Body of pancreas (tissue), 4 donors: ENCODE measurements around the gene CDR2. TPM values are rescaled to one million over a fixed set of nuclear protein-coding genes. Genes with fewer than 3 reads are reported as not detected.
A peak's percentile ranks its signal among the peaks of the same experiment; 100 is the strongest.

Experiments
- ATAC-seq: fragments of 150-250 bp; one replicate; pipeline ENCODE4 v1.9.1; 2016
- DNase-seq, 4 donors: peaks; one replicate each; pipeline ENCODE4 v3.0.0-alpha.2; 2019
- H3K27ac ChIP-seq, 4 donors: fragments of 200-600 bp; sonication (generic); 1 replicate in 3 of 4; 2 replicates in 1 of 4; pipeline versions ENCODE4 v1.5.1 to v1.6.1; 2016 to 2019; ENCODE audit warnings: mild to moderate bottlenecking in 1 of 4, mixed read lengths in 1 of 4, moderate library complexity in 1 of 4
- H3K27me3 ChIP-seq, 2 donors: fragments of 200-600 bp; sonication (generic); one replicate each; pipeline ENCODE4 v1.6.0; 2016; ENCODE audit warnings: mild to moderate bottlenecking in 1 of 2
- H3K36me3 ChIP-seq, 2 donors: fragments of 200-600 bp; sonication (generic); replicated peaks in 1 of 2; 2 replicates each; pipeline ENCODE4 v1.5.1; 2016; ENCODE audit warnings: low read depth in 2 of 2; ENCODE audit not compliant: insufficient read depth in 1 of 2
- H3K4me1 ChIP-seq: fragments of 200-600 bp; sonication (generic); one replicate; pipeline ENCODE4 v1.6.0; 2016
- H3K4me3 ChIP-seq, 2 donors: fragments of 200-600 bp; sonication (generic); 1 replicate in 1 of 2; 2 replicates in 1 of 2; pipeline ENCODE4 v1.5.1; 2016 to 2019
- H3K9me3 ChIP-seq, 3 donors: fragments of 200-600 bp; sonication (generic); 1 replicate in 2 of 3; 2 replicates in 1 of 3; pipeline ENCODE4 v1.5.1; 2016
- CTCF ChIP-seq, 7 experiments: fragments of 450-650 bp in 4 of 7; fragments of 200-600 bp in 3 of 7; sonication (generic) in 3 of 7; IDR thresholded peaks; one replicate each; pipeline ENCODE4 v1.5.1; 2016 to 2019; ENCODE audit warnings: antibody characterized with exemption in 7 of 7
- POLR2A ChIP-seq, 3 donors: fragments of 450-650 bp; IDR thresholded peaks; one replicate each; pipeline ENCODE4 v1.6.1; 2016; ENCODE audit warnings: antibody characterized with exemption in 3 of 3, mild to moderate bottlenecking in 2 of 3
- WGBS, 2 donors: methylation state at CpG; one replicate each; pipeline ENCODE4 v1.1.5; 2017; 5-methylcytosine and 5-hydroxymethylcytosine counted together
- intact Hi-C: fragments of 100-400 bp; cut with DNase I; formaldehyde crosslinking; loops from one replicate; pipeline ENCODE4 v1.15.1; 2023
- total RNA-seq, 2 donors: library from RNA; depleted of rRNA; stranded (reverse); fragments of >200 nt; gene quantifications; one replicate each; pipeline ENCODE4 v1.1.0, GENCODE V29; 2016

The CDR2 gene
- total RNA-seq, 2 donors from 2014 or later, result 15.8 to 16.8 TPM

- DNase-seq (peak; percentile 99 to 100 (median 100)), ATAC-seq (peak; percentile 92)
- peak within 1 kb of the TSS; percentile 57 to 99 for H3K4me3 ChIP-seq
- TF ChIP-seq CTCF (IDR thresholded peaks at IDR 0.05), result peak; percentile 83 to 100 (median 98)
- peak; percentile 83 to 86 (median 83) for TF ChIP-seq POLR2A (IDR thresholded peaks at IDR 0.05)
- H3K27me3 ChIP-seq, result no peaks in the 10 kb centered on the region
- peak within 1 kb of the TSS; percentile 93 to 97 (median 96) for H3K27ac ChIP-seq
- peaks cover 34% of the 10 kb centered on the region for H3K4me1 ChIP-seq
- no peaks in the 10 kb centered on the region for H3K9me3 ChIP-seq
- no peaks in the 10 kb centered on the region for H3K36me3 ChIP-seq
- 0% methylated on average over 18 to 73 of the region's 76 CpGs for WGBS, 2 donors
- intact Hi-C loops, result no loop called here
Observed at GRCh38 chr16:22297114-22297870, 77.1 kb downstream of the CDR2 start, which contains the start of gene POLR3E. TSS of gene POLR3E (plus strand) at chr16:22297409. CDS start at chr16:22302969, 5,560 bp downstream.

DNA sequence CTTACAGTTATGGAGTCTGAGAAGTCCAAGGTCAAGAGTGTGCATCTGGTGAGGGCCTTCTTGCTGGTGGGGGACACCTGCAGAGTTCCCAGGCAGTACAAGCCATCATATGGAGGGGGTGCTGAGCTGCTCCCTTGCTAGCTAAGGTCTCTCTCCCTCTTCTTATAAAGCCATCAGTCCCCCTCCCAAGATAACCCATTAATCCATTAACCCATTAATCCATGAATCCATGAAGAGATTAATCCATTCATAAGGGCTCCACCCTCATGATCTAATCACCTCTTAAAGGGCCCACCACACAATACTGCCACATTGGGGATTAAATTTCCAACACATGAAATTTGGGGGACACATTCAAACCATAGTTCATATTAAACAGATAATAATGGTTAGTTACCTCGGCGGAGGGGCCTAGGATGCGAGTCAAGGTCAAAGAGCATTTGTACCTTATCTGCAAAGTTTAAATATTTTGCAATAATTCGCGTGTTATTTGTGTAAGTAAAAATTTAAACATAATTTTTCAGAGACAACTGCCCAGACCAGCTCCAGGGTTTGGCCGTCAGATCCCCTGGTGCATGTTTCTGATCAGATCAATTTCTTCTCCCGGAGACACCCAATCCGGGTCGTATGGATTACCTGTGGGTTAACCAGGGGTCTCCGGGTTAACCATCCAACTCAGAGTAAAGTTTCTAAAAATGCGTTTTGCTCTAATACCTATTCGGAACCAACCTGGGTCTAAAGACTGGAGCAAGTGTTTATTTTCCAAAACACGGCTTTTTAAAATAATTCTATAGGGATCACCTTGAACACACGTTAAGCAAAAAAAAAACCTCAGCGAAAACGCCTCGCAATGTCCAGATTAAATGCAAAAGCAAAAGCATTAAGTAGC is 78.0 kb downstream of the CDR2 start:
- no peaks in the 10 kb centered on the region for H3K36me3 ChIP-seq
- DNase-seq (peak; percentile 31 to 52 (median 40)), ATAC-seq (no peak)
- WGBS, 2 donors, result 0 to 1% methylated on average over 17 of the region's 17 CpGs
- no peaks in the 10 kb centered on the region for H3K9me3 ChIP-seq
- peak overlapping the region in 3 of 4 donors; percentile 45 to 97 (median 96) for H3K27ac ChIP-seq
- peak overlapping the region in 1 of 2 donors; percentile 40 for H3K4me3 ChIP-seq
- intact Hi-C loops, result no loop called here
- no peaks in the 10 kb centered on the region for H3K27me3 ChIP-seq
- TF ChIP-seq POLR2A (IDR thresholded peaks at IDR 0.05) (no peak), CTCF (IDR thresholded peaks at IDR 0.05) (no peak)
- peaks cover 34% of the 10 kb centered on the region for H3K4me1 ChIP-seq

Other genes with a start within 250 kb of the CDR2 start
- under 1 TPM in 1 of 2 donors, not detected in 1; 0.66 TPM for gene SDR42E2, start 212.1 kb downstream of the CDR2 start, total RNA-seq
- gene EEF2K, start 168.3 kb downstream of the CDR2 start, total RNA-seq, result 10 to 100 TPM; 23.6 to 25.1 TPM
- gene POLR3E, start 77.2 kb downstream of the CDR2 start, total RNA-seq, result 10 to 100 TPM; 52.1 to 94.9 TPM
- gene NPIPB5, start 136.3 kb upstream of the CDR2 start, total RNA-seq, result 100 to 1,000 TPM; 126 to 132 TPM